GM12875 (cell line): ENCODE measurements around the gene IL10RB.

Experiments used
- H3K4me3 ChIP-seq: one replicate; pipeline ENCODE4 v1.5.1; 2011; ENCODE audit warnings: low read depth, low read length, control low read depth
- CTCF ChIP-seq: IDR thresholded peaks from 2 replicates; pipeline ENCODE4 v1.5.1; 2011; ENCODE audit warnings: low read depth, mild to moderate bottlenecking, control low read depth, inconsistent platforms, low read length, moderate library complexity, borderline replicate concordance; ENCODE audit not compliant: insufficient read depth

The IL10RB gene

GRCh38 chr21:33334191-33334590 is 68.0 kb downstream of the IL10RB start:
- no peak overlapping the region for H3K4me3 ChIP-seq
- no peak for TF ChIP-seq CTCF

GRCh38 chr21:33334824-33335223 is 68.7 kb downstream of the IL10RB start:
- H3K4me3 ChIP-seq = no peak overlapping the region
- TF ChIP-seq CTCF = no peak

- H3K4me3 ChIP-seq = no peak overlapping the region
- no peak for TF ChIP-seq CTCF
Measured at GRCh38 chr21:33339135-33339534, 73.0 kb downstream of the IL10RB start.

- no peak overlapping the region for H3K4me3 ChIP-seq
- TF ChIP-seq CTCF = no peak
Measured at GRCh38 chr21:33339918-33340317, 73.8 kb downstream of the IL10RB start.

GRCh38 chr21:33345751-33346238 is 79.6 kb downstream of the IL10RB start:
- no peak for TF ChIP-seq CTCF

More at GRCh38 chr21:33345751-33346238, 79.6 kb downstream of the IL10RB start:
- no peak overlapping the region for H3K4me3 ChIP-seq
